Hepatocyte (in vitro differentiated cells): Measurements from ENCODE around the gene TNRC6A.

ENCODE experiments used
- EZH2 ChIP-seq: fragments of 200-600 bp; sonication (generic); IDR thresholded peaks from 2 replicates; pipeline ENCODE4 v1.6.1; 2016; ENCODE audit warnings: antibody characterized with exemption, mild to moderate bottlenecking, borderline replicate concordance
- EZH2phosphoT487 ChIP-seq: fragments of 200-600 bp; sonication (generic); IDR thresholded peaks from one replicate; pipeline ENCODE4 v1.6.1; 2018; ENCODE audit warnings: antibody characterized with exemption, mild to moderate bottlenecking, low read depth, moderate library complexity; ENCODE audit not compliant: unreplicated experiment, severe bottlenecking
- TF ChIP-seq, protein P1 (sequence below): fragments of 200-600 bp; sonication (generic); IDR thresholded peaks from 2 replicates; pipeline ENCODE4 v1.5.1; 2016; ENCODE audit warnings: antibody characterized with exemption, mild to moderate bottlenecking; ENCODE audit not compliant: poor library complexity

DNA sequence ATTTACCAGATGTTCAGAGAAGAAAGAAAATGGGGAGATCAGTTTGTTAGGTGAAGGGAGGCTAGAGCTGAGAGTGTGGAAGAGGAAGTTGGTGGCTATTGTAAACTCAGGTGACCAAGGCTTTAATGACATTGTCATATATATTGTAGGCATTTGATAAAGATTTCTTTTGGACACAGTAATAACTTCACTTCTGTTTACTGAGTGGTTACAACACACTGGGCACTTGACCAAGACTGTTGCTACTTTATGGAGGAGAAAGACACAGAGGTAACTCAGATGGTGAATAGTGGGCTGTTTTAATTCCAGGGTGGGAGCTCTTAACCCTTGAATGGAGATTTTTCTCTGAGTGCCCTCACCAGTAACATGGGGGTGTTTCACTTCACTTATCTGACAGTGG lies 46.0 kb downstream of the TNRC6A start:
- TF ChIP-seq EZH2 (no peak), EZH2phosphoT487 (no peak)
- TF ChIP-seq, protein P1, sequence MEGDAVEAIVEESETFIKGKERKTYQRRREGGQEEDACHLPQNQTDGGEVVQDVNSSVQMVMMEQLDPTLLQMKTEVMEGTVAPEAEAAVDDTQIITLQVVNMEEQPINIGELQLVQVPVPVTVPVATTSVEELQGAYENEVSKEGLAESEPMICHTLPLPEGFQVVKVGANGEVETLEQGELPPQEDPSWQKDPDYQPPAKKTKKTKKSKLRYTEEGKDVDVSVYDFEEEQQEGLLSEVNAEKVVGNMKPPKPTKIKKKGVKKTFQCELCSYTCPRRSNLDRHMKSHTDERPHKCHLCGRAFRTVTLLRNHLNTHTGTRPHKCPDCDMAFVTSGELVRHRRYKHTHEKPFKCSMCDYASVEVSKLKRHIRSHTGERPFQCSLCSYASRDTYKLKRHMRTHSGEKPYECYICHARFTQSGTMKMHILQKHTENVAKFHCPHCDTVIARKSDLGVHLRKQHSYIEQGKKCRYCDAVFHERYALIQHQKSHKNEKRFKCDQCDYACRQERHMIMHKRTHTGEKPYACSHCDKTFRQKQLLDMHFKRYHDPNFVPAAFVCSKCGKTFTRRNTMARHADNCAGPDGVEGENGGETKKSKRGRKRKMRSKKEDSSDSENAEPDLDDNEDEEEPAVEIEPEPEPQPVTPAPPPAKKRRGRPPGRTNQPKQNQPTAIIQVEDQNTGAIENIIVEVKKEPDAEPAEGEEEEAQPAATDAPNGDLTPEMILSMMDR, result no peak
